ENCODE data around the gene LENEP.

LENEP gene

GRCh38 chr1:155023627-155024026, 30.2 kb downstream of the LENEP start:
- FAIRE-seq (no peak), DNase-seq (ENCODE audit: insufficient read length, low spot score) (no peak)

- FAIRE-seq (no peak), DNase-seq (ENCODE audit: insufficient read length, low spot score) (no peak)
These were observed 30.9 kb downstream of the LENEP start for GRCh38 chr1:155024315-155024714.

GRCh38 chr1:155026154-155026553, 32.8 kb downstream of the LENEP start:
- FAIRE-seq (no peak), DNase-seq (ENCODE audit: insufficient read length, low spot score) (no peak)

GRCh38 chr1:155026588-155026987, 33.2 kb downstream of the LENEP start:
- DNase-seq (ENCODE audit: insufficient read length, low spot score): no peak
- no peak for FAIRE-seq

- FAIRE-seq (no peak), DNase-seq (ENCODE audit: insufficient read length, low spot score) (no peak)
These were observed 36.3 kb downstream of the LENEP start for GRCh38 chr1:155029513-155030242.

- no peak for DNase-seq (ENCODE audit: insufficient read length, low spot score)
- FAIRE-seq: no peak
These were observed 36.9 kb downstream of the LENEP start for GRCh38 chr1:155030243-155030795.

- no peak for DNase-seq (ENCODE audit: insufficient read length, low spot score)
- FAIRE-seq: no peak
These were observed 37.5 kb downstream of the LENEP start for GRCh38 chr1:155030899-155031298.

GRCh38 chr1:155032886-155033285, 39.5 kb downstream of the LENEP start:
- no peak for FAIRE-seq
- DNase-seq (ENCODE audit: insufficient read length, low spot score): no peak

- no peak for DNase-seq (ENCODE audit: insufficient read length, low spot score)
- FAIRE-seq: no peak
These were observed 40.1 kb downstream of the LENEP start, which contains the start of the genes DCST1 and DCST2 for GRCh38 chr1:155033524-155033923. DCST1 (plus strand) TSS chr1:155033824; CDS start chr1:155034037, 213 bp downstream. DCST2 (minus strand) TSS chr1:155033781; CDS start chr1:155033701, 80 bp downstream.

GRCh38 chr1:155034318-155035208, 41.2 kb downstream of the LENEP start:
- DNase-seq (ENCODE audit: insufficient read length, low spot score) (no peak), FAIRE-seq (no peak)

GRCh38 chr1:155035936-155036335, 42.5 kb downstream of the LENEP start:
- FAIRE-seq: no peak

GRCh38 chr1:155037043-155037442, 43.7 kb downstream of the LENEP start:
- no peak for DNase-seq (ENCODE audit: insufficient read length, low spot score)
- no peak for FAIRE-seq

More at GRCh38 chr1:155035936-155036335, 42.5 kb downstream of the LENEP start:
- no peak for DNase-seq (ENCODE audit: insufficient read length, low spot score)

GRCh38 chr1:155037851-155038441, 44.6 kb downstream of the LENEP start:
- DNase-seq (ENCODE audit: insufficient read length, low spot score) (no peak), FAIRE-seq (no peak)

GRCh38 chr1:155038602-155039307, 45.4 kb downstream of the LENEP start:
- no peak for DNase-seq (ENCODE audit: insufficient read length, low spot score)
- FAIRE-seq: no peak

GRCh38 chr1:155039308-155039669, 45.9 kb downstream of the LENEP start:
- no peak for DNase-seq (ENCODE audit: insufficient read length, low spot score)
- FAIRE-seq: no peak

GRCh38 chr1:155040358-155041093, 47.1 kb downstream of the LENEP start:
- no peak for FAIRE-seq
- no peak for DNase-seq (ENCODE audit: insufficient read length, low spot score)

GRCh38 chr1:155042789-155043188, 49.4 kb downstream of the LENEP start:
- DNase-seq (ENCODE audit: insufficient read length, low spot score) (no peak), FAIRE-seq (no peak)

GRCh38 chr1:155043301-155043702, 49.9 kb downstream of the LENEP start:
- no peak for FAIRE-seq
- no peak for DNase-seq (ENCODE audit: insufficient read length, low spot score)

GRCh38 chr1:155043793-155044192, 50.4 kb downstream of the LENEP start:
- FAIRE-seq: no peak
- DNase-seq (ENCODE audit: insufficient read length, low spot score): no peak

Data from HTR-8/SVneo (cell line).